CD4-positive, alpha-beta memory T cell (primary cell): Measurements from ENCODE around the gene RCN2. TPM values are rescaled to one million over a fixed set of nuclear protein-coding genes. Genes with fewer than 3 reads are reported as not detected.
A peak's percentile ranks its signal among the peaks of the same experiment; 100 is the strongest.

Experiments
- CTCF ChIA-PET: fragments of 350-600 bp; sonication (Branson Sonifier 250); formaldehyde crosslinking; loops from one replicate; lab custom pipeline; 2021; ENCODE audit warnings: inconsistent platforms; ENCODE audit not compliant: partially characterized antibody; lab: Charles Lee
- POLR2A ChIA-PET: fragments of 350-600 bp; sonication (Branson Sonifier 250); formaldehyde crosslinking; loops from one replicate; lab custom pipeline; 2021; ENCODE audit not compliant: partially characterized antibody; lab: Charles Lee
- DNase-seq, 5 donors: peaks; one replicate each; pipeline versions ENCODE4 v3.0.0 to v3.0.0-alpha.2; 2020 to 2022; ENCODE audit warnings: mixed read lengths in 1 of 5
- H3K27ac ChIP-seq: one replicate; pipeline ENCODE4 v1.7.0; 2013; ENCODE audit warnings: low read depth, low read length
- H3K27me3 ChIP-seq: 2 replicates; pipeline ENCODE4 v1.7.0; 2013; ENCODE audit warnings: mild to moderate bottlenecking, low read length, moderate library complexity; ENCODE audit not compliant: insufficient read depth
- H3K36me3 ChIP-seq: 2 replicates; pipeline ENCODE4 v1.7.0; 2013; ENCODE audit warnings: mild to moderate bottlenecking, low read length, moderate library complexity; ENCODE audit not compliant: insufficient read depth
- H3K4me1 ChIP-seq: 2 replicates; pipeline ENCODE4 v1.7.0; 2013; ENCODE audit warnings: mild to moderate bottlenecking, low read length, moderate library complexity; ENCODE audit not compliant: insufficient read depth
- H3K4me3 ChIP-seq, 2 donors: one replicate each; pipeline ENCODE4 v1.7.0; 2013; ENCODE audit warnings: low read length in 2 of 2, mild to moderate bottlenecking in 1 of 2
- H3K9me3 ChIP-seq, 2 donors: one replicate each; pipeline ENCODE4 v1.7.0; 2013; ENCODE audit warnings: low read length in 2 of 2, control low read depth in 1 of 2; ENCODE audit not compliant: control insufficient read depth in 1 of 2
- H3K27ac Mint-ChIP-seq, 7 donors: one replicate each; pipeline ENCODE4 v1.8.0; 2020 to 2021; ENCODE audit warnings: mixed read lengths in 7 of 7, mild to moderate bottlenecking in 6 of 7, inconsistent platforms in 3 of 7, moderate library complexity in 3 of 7
- H3K27me3 Mint-ChIP-seq, 2 donors: one replicate each; pipeline ENCODE4 v1.8.0; 2020 to 2021; ENCODE audit warnings: mixed read lengths in 2 of 2
- H3K36me3 Mint-ChIP-seq, 2 donors: one replicate each; pipeline ENCODE4 v1.8.0; 2020 to 2021; ENCODE audit warnings: mixed read lengths in 2 of 2, inconsistent platforms in 1 of 2, mild to moderate bottlenecking in 1 of 2
- H3K4me1 Mint-ChIP-seq, 4 donors: one replicate each; pipeline ENCODE4 v1.8.0; 2020 to 2021; ENCODE audit warnings: mixed read lengths in 4 of 4, mild to moderate bottlenecking in 1 of 4
- H3K4me3 Mint-ChIP-seq, 8 donors: one replicate each; pipeline ENCODE4 v1.8.0; 2020 to 2021; ENCODE audit warnings: mixed read lengths in 8 of 8, mild to moderate bottlenecking in 7 of 8, moderate library complexity in 6 of 8, inconsistent platforms in 3 of 8
- H3K9me3 Mint-ChIP-seq, 8 donors: one replicate each; pipeline ENCODE4 v1.8.0; 2020 to 2021; ENCODE audit warnings: mixed read lengths in 8 of 8, mild to moderate bottlenecking in 5 of 8, inconsistent platforms in 3 of 8, moderate library complexity in 1 of 8
- intact Hi-C: fragments of 100-400 bp; cut with micrococcal nuclease; formaldehyde crosslinking; loops from one replicate; pipeline ENCODE4 v1.15.1; 2023
- polyA plus RNA-seq, 2 donors: library from polyadenylated mRNA; unstranded; fragments of 300-500 nt; fragmentation: Illumina TruSeq; gene quantifications; one replicate each; pipeline ENCODE4 v1.2.3, GENCODE V29; 2021
- total RNA-seq, 2 experiments: library from RNA; stranded (reverse); gene quantifications; one replicate each; pipeline ENCODE4 v1.2.3, GENCODE V29; 2021

Gene RCN2
- total and polyA plus RNA-seq, 4 experiments from 2014 or later = 28.4 to 46.5 (median 34.2) TPM

DNA sequence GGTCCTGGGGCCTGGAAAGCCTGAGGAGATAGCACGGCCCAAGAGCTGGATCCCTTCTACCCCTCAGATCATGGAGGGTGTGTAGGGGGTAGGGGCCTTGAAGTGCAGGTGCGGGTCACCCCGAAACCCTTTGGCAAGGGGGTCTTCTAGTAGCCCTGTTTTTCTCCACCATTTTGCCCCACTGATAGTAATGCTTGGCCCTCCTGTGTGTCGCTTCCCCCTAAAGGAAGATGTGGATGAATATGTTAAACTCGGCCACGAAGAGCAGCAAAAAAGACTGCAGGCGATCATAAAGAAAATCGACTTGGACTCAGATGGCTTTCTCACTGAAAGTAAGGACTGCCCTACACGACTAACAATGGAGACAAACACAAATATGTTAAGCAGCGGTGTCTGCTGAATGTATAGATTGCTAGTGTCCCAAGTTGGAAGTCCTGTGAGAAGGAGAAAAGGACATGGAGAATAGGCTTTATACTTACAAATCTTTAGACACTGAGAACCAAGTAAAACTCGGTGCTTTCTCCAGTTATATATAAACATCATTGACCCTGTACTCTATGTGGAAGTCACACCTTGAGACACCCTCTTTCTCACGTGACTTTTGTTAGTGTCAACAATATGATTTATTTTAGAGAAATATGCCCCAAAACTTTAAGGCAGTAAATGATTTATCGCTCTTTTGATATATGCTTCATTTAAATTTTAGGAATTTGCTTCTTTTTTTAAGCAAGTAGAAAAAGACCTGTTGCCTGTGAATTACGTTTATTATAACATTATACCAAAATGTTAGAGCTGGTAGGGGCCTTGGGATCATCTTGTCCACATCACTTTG, 802 bp downstream of the RCN2 start:
- DNase-seq = peak in 1 of 5 donors; percentile 11
- Histone ChIP-seq H3K4me3 (peak overlapping the region; percentile 28 to 67), H3K27ac (peak overlapping the region; percentile 63), H3K9me3 (no peaks in the 10 kb centered on the region), H3K4me1 (peaks cover 26% of the 10 kb centered on the region), H3K36me3 (no peaks in the 10 kb centered on the region), H3K27me3 (no peaks in the 10 kb centered on the region)
- Mint-ChIP-seq H3K27me3 (no peaks in the 10 kb centered on the region), H3K27ac (peak overlapping the region; percentile 70 to 95 (median 91)), H3K4me3 (peak overlapping the region; percentile 83 to 92 (median 90)), H3K36me3 (peaks cover 15 to 20% of the 10 kb centered on the region in 2 donors), H3K4me1 (peaks cover 18 to 33% (median 28%) of the 10 kb centered on the region in 4 donors), H3K9me3 (no peaks in the 10 kb centered on the region)
- ChIA-PET CTCF (interaction anchor here (1.0 kb wide), 1 partner anchor 63 kb away, joined by 3 read pairs; the partner anchor contains the start of gene PSTPIP1), POLR2A (interaction anchor here (0.9 to 3.0 kb wide), 10 partner anchors 10 to 589 kb away, joined by 3 to 29 read pairs (median 8); partner anchors contain the start of genes HMG20A, PSTPIP1, SCAPER and TSPAN3)
- intact Hi-C loops = loop anchor here (5.0 kb wide), 1 partner anchor 90 kb away; no protein-coding TSS in a partner anchor

DNA sequence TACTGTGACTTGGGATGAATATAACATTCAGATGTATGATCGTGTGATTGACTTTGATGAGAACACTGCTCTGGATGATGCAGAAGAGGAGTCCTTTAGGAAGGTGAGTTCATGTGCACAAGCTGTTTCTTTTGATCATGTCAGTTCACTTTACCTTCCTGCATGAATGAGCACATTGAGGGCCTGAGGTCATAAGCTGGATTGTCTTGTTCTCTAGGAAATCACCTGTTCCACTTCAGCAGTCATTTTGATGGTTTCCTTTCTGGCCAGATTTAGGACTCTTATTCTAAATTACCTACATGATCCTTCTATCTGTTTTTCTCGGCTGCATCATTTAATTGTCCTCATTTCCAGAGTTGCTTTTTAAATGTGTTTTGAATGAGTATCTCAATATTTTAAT, 4.1 kb downstream of the RCN2 start:
- H3K27ac Mint-ChIP-seq = peak overlapping the region in 1 of 7 donors; percentile 29
- intact Hi-C loops = no loop called here
- no peak overlapping the region for H3K4me3 ChIP-seq
- H3K4me1 ChIP-seq = peaks cover 25% of the 10 kb centered on the region
- no peak for DNase-seq
- ChIA-PET CTCF (no interaction called here), POLR2A (no interaction called here)
- H3K9me3 ChIP-seq = no peaks in the 10 kb centered on the region
- H3K27ac ChIP-seq = no peak overlapping the region
- H3K36me3 Mint-ChIP-seq = peaks cover 15 to 25% of the 10 kb centered on the region in 2 donors
- H3K9me3 Mint-ChIP-seq = no peaks in the 10 kb centered on the region
- no peaks in the 10 kb centered on the region for H3K27me3 ChIP-seq
- H3K27me3 Mint-ChIP-seq = no peaks in the 10 kb centered on the region
- peaks cover 18 to 33% (median 27%) of the 10 kb centered on the region in 4 donors for H3K4me1 Mint-ChIP-seq
- H3K36me3 ChIP-seq = no peaks in the 10 kb centered on the region
- H3K4me3 Mint-ChIP-seq = no peak overlapping the region

DNA sequence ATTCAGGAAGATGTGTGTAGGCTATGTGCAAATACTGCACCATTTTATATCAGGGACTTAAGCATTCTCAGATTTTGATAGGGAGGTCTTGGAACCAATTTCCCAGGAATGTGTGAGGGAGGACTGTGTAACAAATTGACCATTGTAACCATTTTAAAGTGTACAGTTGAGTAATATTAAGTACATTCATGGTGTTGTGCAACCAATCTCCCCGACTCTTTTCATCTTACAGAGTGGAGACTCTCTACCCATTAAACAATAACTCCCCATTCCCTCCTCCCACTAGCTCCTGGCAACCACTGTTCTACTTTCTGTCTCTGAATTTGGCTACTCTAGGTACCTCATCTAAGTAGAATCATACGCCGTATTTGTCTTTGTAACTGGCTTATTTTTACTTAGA, 5.1 kb downstream of the RCN2 start:
- Histone ChIP-seq H3K4me3 (no peak overlapping the region), H3K27ac (no peak overlapping the region), H3K4me1 (peaks cover 18% of the 10 kb centered on the region), H3K9me3 (no peaks in the 10 kb centered on the region), H3K27me3 (no peaks in the 10 kb centered on the region), H3K36me3 (no peaks in the 10 kb centered on the region)
- CTCF ChIA-PET = no interaction called here
- no peak for DNase-seq
- POLR2A ChIA-PET = no interaction called here
- no peaks in the 10 kb centered on the region for H3K9me3 Mint-ChIP-seq
- intact Hi-C loops = no loop called here
- peaks cover 15 to 26% (median 21%) of the 10 kb centered on the region in 4 donors for H3K4me1 Mint-ChIP-seq
- peaks cover 15 to 27% of the 10 kb centered on the region in 2 donors for H3K36me3 Mint-ChIP-seq
- H3K27me3 Mint-ChIP-seq = no peaks in the 10 kb centered on the region
- H3K27ac Mint-ChIP-seq = no peak overlapping the region
- no peak overlapping the region for H3K4me3 Mint-ChIP-seq

DNA sequence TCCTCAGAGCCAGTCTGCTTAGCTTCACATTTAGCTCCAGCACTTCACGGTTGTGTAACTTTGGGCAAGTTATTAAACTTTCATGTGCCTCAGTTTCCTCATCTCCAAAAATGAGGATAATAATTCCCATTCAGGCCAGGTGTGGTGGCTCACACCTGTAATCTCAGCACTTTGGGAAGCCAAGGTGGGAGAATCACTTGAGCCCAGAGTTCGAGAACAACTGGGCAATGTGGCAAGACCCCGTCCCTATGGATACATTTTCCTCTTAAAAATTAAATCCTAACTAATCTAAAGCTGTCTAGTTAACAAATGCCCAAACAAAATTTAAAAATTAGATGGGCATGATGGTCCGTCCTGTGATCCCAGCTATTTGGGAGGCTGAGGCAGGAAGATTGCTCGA, 7.2 kb downstream of the RCN2 start:
- Mint-ChIP-seq H3K27me3 (no peaks in the 10 kb centered on the region), H3K4me3 (no peak overlapping the region), H3K27ac (no peak overlapping the region), H3K4me1 (peaks cover 5 to 8% (median 7%) of the 10 kb centered on the region in 4 donors), H3K9me3 (no peaks in the 10 kb centered on the region), H3K36me3 (peaks cover 17 to 28% of the 10 kb centered on the region in 2 donors)
- no peak overlapping the region for H3K4me3 ChIP-seq
- ChIA-PET CTCF (no interaction called here), POLR2A (no interaction called here)
- no peaks in the 10 kb centered on the region for H3K27me3 ChIP-seq
- H3K36me3 ChIP-seq = no peaks in the 10 kb centered on the region
- no peaks in the 10 kb centered on the region for H3K9me3 ChIP-seq
- peaks cover under 1% of the 10 kb centered on the region for H3K4me1 ChIP-seq
- no peak for DNase-seq
- intact Hi-C loops = no loop called here
- H3K27ac ChIP-seq = no peak overlapping the region

DNA sequence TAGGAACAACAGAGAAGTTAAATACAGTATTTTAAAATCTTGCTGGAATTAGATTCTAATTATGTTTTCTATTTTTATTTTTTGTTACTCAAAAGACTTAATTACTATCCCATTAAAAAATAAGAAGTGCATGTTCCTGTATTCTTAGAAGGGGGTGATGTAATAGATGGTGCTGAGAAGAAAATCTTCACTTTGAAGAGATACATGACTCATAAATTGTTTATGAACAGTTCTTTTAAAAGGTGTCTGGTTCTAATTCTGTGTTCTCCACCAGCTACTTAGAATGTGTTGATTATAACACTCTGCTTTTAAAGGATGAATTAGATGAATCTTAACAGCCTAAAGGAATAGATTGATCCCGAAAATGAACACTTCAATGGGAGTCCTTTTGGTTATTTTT, 8.2 kb downstream of the RCN2 start:
- Mint-ChIP-seq H3K4me3 (no peak overlapping the region), H3K9me3 (peaks cover 0 to 2% (median 0%) of the 10 kb centered on the region in 8 donors), H3K36me3 (peaks cover 23 to 33% of the 10 kb centered on the region in 2 donors), H3K4me1 (peaks cover 5 to 8% (median 6%) of the 10 kb centered on the region in 4 donors), H3K27ac (no peak overlapping the region), H3K27me3 (no peaks in the 10 kb centered on the region)
- Histone ChIP-seq H3K4me3 (no peak overlapping the region), H3K27ac (no peak overlapping the region), H3K36me3 (peaks cover 5% of the 10 kb centered on the region), H3K4me1 (no peaks in the 10 kb centered on the region), H3K9me3 (no peaks in the 10 kb centered on the region), H3K27me3 (no peaks in the 10 kb centered on the region)
- ChIA-PET POLR2A (no interaction called here), CTCF (no interaction called here)
- intact Hi-C loops = no loop called here
- DNase-seq = no peak

DNA sequence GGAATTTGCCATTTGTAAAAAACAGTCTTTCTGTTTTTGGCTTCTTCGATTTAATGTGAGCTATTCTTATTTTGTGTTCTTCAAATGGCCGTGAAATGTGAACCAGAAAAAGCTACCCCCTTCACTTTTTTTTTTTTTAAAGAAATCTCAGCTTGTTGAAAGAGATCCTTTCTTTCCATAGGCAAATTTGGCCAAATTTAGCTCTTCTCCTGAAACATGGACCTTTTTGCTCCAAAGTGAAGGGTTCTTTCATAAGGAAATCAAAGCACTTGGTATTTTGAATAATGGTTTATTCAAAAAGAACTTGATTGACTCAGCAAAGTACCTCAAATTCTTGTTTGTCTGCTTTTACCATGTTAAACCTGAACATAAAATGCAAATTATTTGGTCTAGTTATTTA, 10.1 kb downstream of the RCN2 start:
- no peaks in the 10 kb centered on the region for H3K27me3 ChIP-seq
- CTCF ChIA-PET = interaction anchor here (0.7 to 1.5 kb wide), 7 partner anchors 9 to 601 kb away, joined by 3 to 5 read pairs (median 4); no protein-coding TSS in a partner anchor
- no peak overlapping the region for H3K27ac Mint-ChIP-seq
- H3K27me3 Mint-ChIP-seq = no peaks in the 10 kb centered on the region
- no peaks in the 10 kb centered on the region for H3K9me3 ChIP-seq
- POLR2A ChIA-PET = interaction anchor here (0.7 to 1.2 kb wide), 3 partner anchors 10 to 55 kb away, joined by 4 to 7 read pairs (median 4); partner anchors contain the start of genes PSTPIP1 and RCN2
- H3K4me3 Mint-ChIP-seq = no peak overlapping the region
- H3K4me3 ChIP-seq = no peak overlapping the region
- no peak for DNase-seq
- peaks cover 0 to 2% (median 0%) of the 10 kb centered on the region in 8 donors for H3K9me3 Mint-ChIP-seq
- H3K4me1 Mint-ChIP-seq = peaks cover 0 to 3% (median 2%) of the 10 kb centered on the region in 4 donors
- H3K4me1 ChIP-seq = no peaks in the 10 kb centered on the region
- no peak overlapping the region for H3K27ac ChIP-seq
- H3K36me3 Mint-ChIP-seq = peaks cover 20 to 37% of the 10 kb centered on the region in 2 donors
- intact Hi-C loops = no loop called here
- H3K36me3 ChIP-seq = peaks cover 5% of the 10 kb centered on the region

DNA sequence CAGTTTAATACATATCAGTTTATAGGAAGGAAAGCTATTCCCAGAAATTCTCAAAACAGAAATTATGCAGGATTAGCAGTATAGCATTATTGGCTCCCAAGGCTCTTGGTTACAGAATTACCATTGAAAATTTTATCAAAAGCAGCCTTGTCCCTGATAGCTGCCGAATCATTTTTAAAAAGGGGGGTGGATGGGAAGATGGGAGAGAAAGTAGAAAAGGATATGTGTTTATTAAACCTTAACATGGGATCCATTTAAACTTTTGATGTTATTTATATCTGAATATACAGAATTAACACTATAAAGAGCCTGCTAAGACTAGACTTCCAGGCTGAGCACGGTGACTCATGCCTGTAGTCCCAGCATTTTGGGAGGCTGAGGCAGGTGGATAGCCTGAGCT, 10.8 kb downstream of the RCN2 start:
- Histone ChIP-seq H3K27ac (no peak overlapping the region), H3K4me3 (no peak overlapping the region), H3K36me3 (peaks cover 5% of the 10 kb centered on the region), H3K4me1 (no peaks in the 10 kb centered on the region), H3K27me3 (no peaks in the 10 kb centered on the region), H3K9me3 (no peaks in the 10 kb centered on the region)
- peaks cover 0 to 6% (median 4%) of the 10 kb centered on the region in 4 donors for H3K4me1 Mint-ChIP-seq
- peaks cover 18 to 39% of the 10 kb centered on the region in 2 donors for H3K36me3 Mint-ChIP-seq
- intact Hi-C loops = no loop called here
- no peaks in the 10 kb centered on the region for H3K27me3 Mint-ChIP-seq
- H3K9me3 Mint-ChIP-seq = peaks cover 0 to 2% (median 0%) of the 10 kb centered on the region in 8 donors
- no peak overlapping the region for H3K27ac Mint-ChIP-seq
- DNase-seq = no peak
- CTCF ChIA-PET = interaction anchor here (1.0 to 1.8 kb wide), 2 partner anchors 71 to 601 kb away, joined by 4 read pairs; no protein-coding TSS in a partner anchor
- H3K4me3 Mint-ChIP-seq = no peak overlapping the region
- POLR2A ChIA-PET = interaction anchor here (1.2 kb wide), 1 partner anchor 11 kb away, joined by 7 read pairs; the partner anchor contains the start of gene RCN2
